Endodermal cell (in vitro differentiated cells): ENCODE results near the gene PACSIN1. TPM values are rescaled to one million over a fixed set of nuclear protein-coding genes. Genes with fewer than 3 reads are reported as not detected.
A peak's percentile ranks its signal among the peaks of the same experiment; 100 is the strongest.

Experiments
- DNase-seq: peaks from one replicate; pipeline ENCODE4 v3.0.0-alpha.2; 2017
- H3K27ac ChIP-seq: 2 replicates; pipeline ENCODE4 v1.5.1; 2013; ENCODE audit warnings: mild to moderate bottlenecking, low read depth, low read length, moderate library complexity
- H3K27me3 ChIP-seq: 2 replicates; pipeline ENCODE4 v1.6.1; 2013; ENCODE audit warnings: mild to moderate bottlenecking, low read length, moderate library complexity; ENCODE audit not compliant: insufficient read depth, control insufficient read depth, poor library complexity, severe bottlenecking
- H3K36me3 ChIP-seq: 2 replicates; pipeline ENCODE4 v1.7.0; 2013; ENCODE audit warnings: mild to moderate bottlenecking, low read length, moderate library complexity; ENCODE audit not compliant: control insufficient read depth, insufficient read depth
- H3K4me1 ChIP-seq: one replicate; pipeline ENCODE4 v1.7.0; 2013; ENCODE audit warnings: low read length; ENCODE audit not compliant: control insufficient read depth, insufficient read depth
- H3K4me3 ChIP-seq: 2 replicates; pipeline ENCODE4 v1.5.1; 2013; ENCODE audit warnings: mild to moderate bottlenecking, low read length, moderate library complexity
- H3K9ac ChIP-seq: 2 replicates; pipeline ENCODE4 v1.6.1; 2013; ENCODE audit warnings: mild to moderate bottlenecking, low read length, moderate library complexity; ENCODE audit not compliant: poor library complexity, severe bottlenecking; ENCODE audit errors: extremely low read depth
- H3K9me3 ChIP-seq: 2 replicates; pipeline ENCODE4 v1.6.1; 2013; ENCODE audit warnings: mild to moderate bottlenecking, low read length, moderate library complexity; ENCODE audit not compliant: control insufficient read depth
- H3K27ac Mint-ChIP-seq: 2 replicates; pipeline ENCODE4 v1.8.0; 2020; ENCODE audit warnings: mixed read lengths
- H3K27me3 Mint-ChIP-seq: 2 replicates; pipeline ENCODE4 v1.8.0; 2021; ENCODE audit warnings: mild to moderate bottlenecking, mixed read lengths; ENCODE audit not compliant: insufficient read depth
- H3K36me3 Mint-ChIP-seq: 2 replicates; pipeline ENCODE4 v1.8.0; 2020; ENCODE audit warnings: low read depth, mixed read lengths
- H3K4me1 Mint-ChIP-seq: 2 replicates; pipeline ENCODE4 v1.8.0; 2020; ENCODE audit warnings: mixed read lengths
- H3K4me3 Mint-ChIP-seq: 2 replicates; pipeline ENCODE4 v1.8.0; 2020; ENCODE audit warnings: mild to moderate bottlenecking, moderate library complexity, mixed read lengths
- H3K9me3 Mint-ChIP-seq: 2 replicates; pipeline ENCODE4 v1.8.0; 2020; ENCODE audit warnings: mild to moderate bottlenecking, mixed read lengths
- WGBS, 2 experiments: methylation state at CpG; one replicate each; pipeline versions ENCODE4 v1.1.5 to v1.1.7; 2013; ENCODE audit warnings: missing lambda C conversion rate in 2 of 2, mixed read lengths in 1 of 2; ENCODE audit not compliant: insufficient coverage in 1 of 2, insufficient read length in 1 of 2; 5-methylcytosine and 5-hydroxymethylcytosine counted together
- total RNA-seq, 2 donors: library from RNA; stranded (reverse); fragmentation: NEBNext Ultra II Directional in 1 of 2; extraction: Animal tissue kit (Norgen Biotek cat#: 25700) in 1 of 2; gene quantifications; 2 replicates in 1 of 2; 3 replicates in 1 of 2; pipeline ENCODE4 v1.2.1, GENCODE V29; 2021
- TF ChIP-seq, protein P1 (sequence below): fragments of 200-600 bp; sonication (generic); conservative IDR thresholded peaks from 2 replicates; pipeline ENCODE4 v1.5.0; 2021; ENCODE audit warnings: antibody characterized with exemption, mild to moderate bottlenecking

Gene PACSIN1
- total RNA-seq, 2 donors from 2014 or later, result 7.2 to 7.3 TPM

DNA sequence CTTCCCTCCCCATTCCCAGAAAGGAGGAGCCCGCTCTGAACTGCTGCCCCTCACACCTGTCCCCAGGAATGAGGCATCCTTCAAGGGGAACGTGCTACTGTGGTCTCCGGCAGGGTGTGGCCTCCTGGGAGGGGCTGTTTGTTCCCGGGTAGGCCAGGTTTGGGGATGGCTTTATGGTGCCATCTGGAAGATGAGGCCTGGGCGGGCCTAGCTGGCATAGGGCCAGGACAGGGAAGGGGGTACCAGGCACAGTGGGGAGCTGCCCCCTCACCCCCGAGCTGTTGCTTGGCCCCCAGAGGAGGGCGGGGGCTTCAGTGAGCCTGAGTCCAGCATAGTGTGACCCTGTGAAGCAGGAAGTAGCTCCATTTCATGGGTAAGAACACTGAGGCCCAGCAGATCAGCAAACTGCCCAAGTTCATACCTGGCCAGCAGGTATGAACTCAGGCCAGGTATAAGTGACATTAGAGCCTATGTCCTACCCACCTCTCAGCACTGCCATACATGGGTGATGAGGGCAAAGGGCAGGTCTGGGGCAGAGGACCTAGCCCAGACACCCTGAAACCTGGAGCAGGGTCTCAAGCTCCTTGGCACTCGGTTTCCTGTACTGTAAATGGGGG, 107.8 kb downstream of the PACSIN1 start:
- no peaks in the 10 kb centered on the region for H3K9me3 Mint-ChIP-seq
- Histone ChIP-seq H3K27me3 (no peaks in the 10 kb centered on the region), H3K4me1 (no peaks in the 10 kb centered on the region), H3K9ac (no peak overlapping the region), H3K9me3 (no peaks in the 10 kb centered on the region), H3K4me3 (no peak overlapping the region), H3K36me3 (no peaks in the 10 kb centered on the region), H3K27ac (no peak overlapping the region)
- TF ChIP-seq, protein P1, sequence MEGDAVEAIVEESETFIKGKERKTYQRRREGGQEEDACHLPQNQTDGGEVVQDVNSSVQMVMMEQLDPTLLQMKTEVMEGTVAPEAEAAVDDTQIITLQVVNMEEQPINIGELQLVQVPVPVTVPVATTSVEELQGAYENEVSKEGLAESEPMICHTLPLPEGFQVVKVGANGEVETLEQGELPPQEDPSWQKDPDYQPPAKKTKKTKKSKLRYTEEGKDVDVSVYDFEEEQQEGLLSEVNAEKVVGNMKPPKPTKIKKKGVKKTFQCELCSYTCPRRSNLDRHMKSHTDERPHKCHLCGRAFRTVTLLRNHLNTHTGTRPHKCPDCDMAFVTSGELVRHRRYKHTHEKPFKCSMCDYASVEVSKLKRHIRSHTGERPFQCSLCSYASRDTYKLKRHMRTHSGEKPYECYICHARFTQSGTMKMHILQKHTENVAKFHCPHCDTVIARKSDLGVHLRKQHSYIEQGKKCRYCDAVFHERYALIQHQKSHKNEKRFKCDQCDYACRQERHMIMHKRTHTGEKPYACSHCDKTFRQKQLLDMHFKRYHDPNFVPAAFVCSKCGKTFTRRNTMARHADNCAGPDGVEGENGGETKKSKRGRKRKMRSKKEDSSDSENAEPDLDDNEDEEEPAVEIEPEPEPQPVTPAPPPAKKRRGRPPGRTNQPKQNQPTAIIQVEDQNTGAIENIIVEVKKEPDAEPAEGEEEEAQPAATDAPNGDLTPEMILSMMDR, result no peak
- H3K36me3 Mint-ChIP-seq, result peaks cover 3% of the 10 kb centered on the region
- no peak overlapping the region for H3K27ac Mint-ChIP-seq
- no peaks in the 10 kb centered on the region for H3K27me3 Mint-ChIP-seq
- WGBS, 2 experiments, result 72 to 84% methylated on average over 4 to 8 of the region's 8 CpGs
- no peak for DNase-seq
- H3K4me3 Mint-ChIP-seq, result no peak overlapping the region
- H3K4me1 Mint-ChIP-seq, result peaks cover 13% of the 10 kb centered on the region

DNA sequence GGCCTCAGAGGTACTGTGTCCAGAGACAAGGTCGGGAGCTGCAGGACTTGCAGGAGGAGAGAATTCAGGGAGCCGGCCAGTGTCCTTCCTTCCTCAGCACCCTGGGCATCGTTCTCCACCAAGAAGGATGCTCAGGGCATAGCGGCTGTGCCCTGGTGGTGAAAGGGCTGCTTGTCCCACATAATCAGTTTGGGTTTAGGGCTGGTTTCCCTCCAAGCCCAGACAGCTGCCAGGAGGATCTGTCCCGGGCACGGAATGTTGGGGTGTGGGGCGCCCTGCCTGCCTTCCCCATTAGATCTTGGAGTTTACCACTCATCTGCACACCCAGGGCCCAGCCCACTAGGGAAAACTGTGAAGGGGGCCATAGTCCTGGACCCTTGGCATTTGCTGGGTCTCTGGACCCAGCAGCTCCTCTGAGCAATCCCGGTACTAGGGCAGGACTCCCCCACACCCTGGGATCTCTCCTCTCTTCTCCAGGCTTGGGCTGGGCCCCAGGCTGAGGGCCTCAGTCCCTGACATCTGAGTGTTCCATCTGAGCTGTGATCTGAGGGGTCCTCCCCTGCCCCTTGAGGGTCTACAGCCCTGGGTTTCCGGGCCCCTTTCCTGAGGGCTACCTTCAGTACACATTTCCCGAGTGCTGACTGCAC, 108.9 kb downstream of the PACSIN1 start:
- TF ChIP-seq, protein P1, result no peak
- H3K27me3 Mint-ChIP-seq, result no peaks in the 10 kb centered on the region
- Histone ChIP-seq H3K4me3 (no peak overlapping the region), H3K27me3 (no peaks in the 10 kb centered on the region), H3K9me3 (no peaks in the 10 kb centered on the region), H3K9ac (no peak overlapping the region), H3K36me3 (no peaks in the 10 kb centered on the region), H3K27ac (no peak overlapping the region), H3K4me1 (no peaks in the 10 kb centered on the region)
- H3K36me3 Mint-ChIP-seq, result peaks cover 3% of the 10 kb centered on the region
- peak overlapping the region; percentile 54 for H3K27ac Mint-ChIP-seq
- peaks cover 13% of the 10 kb centered on the region for H3K4me1 Mint-ChIP-seq
- no peaks in the 10 kb centered on the region for H3K9me3 Mint-ChIP-seq
- WGBS, 2 experiments, result 91 to 94% methylated on average over 6 to 10 of the region's 10 CpGs
- H3K4me3 Mint-ChIP-seq, result no peak overlapping the region
- no peak for DNase-seq

DNA sequence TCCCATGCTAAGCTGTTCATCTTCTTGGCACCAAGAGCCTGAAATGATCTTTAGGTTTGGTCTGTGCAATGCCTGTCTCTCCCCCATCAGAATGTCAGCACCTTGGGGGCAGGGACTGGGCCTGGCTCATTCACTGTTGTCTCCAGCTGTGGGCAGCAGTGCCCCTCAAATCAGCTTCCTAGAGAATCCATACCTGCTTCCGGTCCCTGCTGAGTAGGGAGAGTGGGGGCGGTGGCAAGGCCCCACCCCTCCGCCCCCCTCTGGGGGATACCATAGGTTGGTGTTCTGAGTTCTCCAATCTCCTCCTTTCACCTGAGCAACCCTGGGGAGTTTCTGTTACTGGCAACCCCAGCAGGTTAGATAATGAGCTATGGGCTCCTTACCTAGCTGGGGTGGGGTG, 109.5 kb downstream of the PACSIN1 start:
- Histone ChIP-seq H3K4me3 (no peak overlapping the region), H3K27me3 (no peaks in the 10 kb centered on the region), H3K9me3 (no peaks in the 10 kb centered on the region), H3K4me1 (no peaks in the 10 kb centered on the region), H3K27ac (no peak overlapping the region), H3K9ac (no peak overlapping the region), H3K36me3 (no peaks in the 10 kb centered on the region)
- peak; percentile 70 for DNase-seq
- Mint-ChIP-seq H3K36me3 (peaks cover 3% of the 10 kb centered on the region), H3K4me3 (no peak overlapping the region), H3K27me3 (no peaks in the 10 kb centered on the region), H3K9me3 (no peaks in the 10 kb centered on the region), H3K4me1 (peaks cover 13% of the 10 kb centered on the region), H3K27ac (peak overlapping the region; percentile 54)
- WGBS, 2 experiments, result 72 to 83% methylated on average over 1 to 3 of the region's 3 CpGs
- TF ChIP-seq, protein P1, result peak; percentile 23
